Measurements from ENCODE around the gene PRDM10.

PRDM10 gene

GRCh38 chr11:129947474-129947873 is 55.2 kb downstream of the PRDM10 start:
- Histone ChIP-seq H4K5ac (ENCODE audit: low read length) (no peak overlapping the region), H3K27me3 (ENCODE audit: insufficient read depth, low read length, poor library complexity) (no peaks in the 10 kb centered on the region), H2AK5ac (ENCODE audit: low read length) (no peak overlapping the region), H3K18ac (ENCODE audit: low read length) (no peak overlapping the region), H3K79me1 (ENCODE audit: low read length) (no peaks in the 10 kb centered on the region), H3K56ac (ENCODE audit: low read length) (no peak overlapping the region), H3K36me3 (ENCODE audit: control insufficient read depth, insufficient read depth, low read length) (no peaks in the 10 kb centered on the region), H3K4me1 (ENCODE audit: control insufficient read depth, low read depth, low read length) (peaks cover 2% of the 10 kb centered on the region), H3K79me2 (ENCODE audit: control insufficient read depth, insufficient read depth, low read length) (no peaks in the 10 kb centered on the region), H2BK120ac (ENCODE audit: low read depth, low read length) (no peak overlapping the region), H3K4ac (ENCODE audit: low read depth, low read length) (no peak overlapping the region), H3K23ac (ENCODE audit: low read length) (no peak overlapping the region), H3K9ac (ENCODE audit: low read length) (no peak overlapping the region), H3K4me2 (ENCODE audit: low read length) (no peak overlapping the region), H2BK5ac (ENCODE audit: low read length) (no peak overlapping the region), H2BK15ac (replicated peaks; ENCODE audit: low read depth) (no peak overlapping the region), H3K27ac (ENCODE audit: low read depth, low read length) (no peak overlapping the region), H4K8ac (ENCODE audit: low read depth, low read length) (no peak overlapping the region), H3K4me3 (ENCODE audit: low read length) (no peak overlapping the region)
- DNase-seq: peak; percentile 42
- no CpG with 5 or more reads among the region's 5 CpGs for whole genome bisulfite sequencing (ENCODE audit: extremely low coverage, insufficient coverage, low lambda C conversion rate)

GRCh38 chr11:129946965-129947364 is 55.7 kb downstream of the PRDM10 start:
- no peak overlapping the region for H3K9ac ChIP-seq (ENCODE audit: low read length)
- no peak overlapping the region for H2BK5ac ChIP-seq (ENCODE audit: low read length)
- H3K36me3 ChIP-seq (ENCODE audit: control insufficient read depth, insufficient read depth, low read length): peaks cover 2% of the 10 kb centered on the region
- H3K23ac ChIP-seq (ENCODE audit: low read length): no peak overlapping the region
- no peak for DNase-seq
- no peak overlapping the region for H2BK15ac ChIP-seq (replicated peaks; ENCODE audit: low read depth)
- no peak overlapping the region for H3K56ac ChIP-seq (ENCODE audit: low read length)
- no peaks in the 10 kb centered on the region for H3K79me1 ChIP-seq (ENCODE audit: low read length)
- H3K27me3 ChIP-seq (ENCODE audit: insufficient read depth, low read length, poor library complexity): no peaks in the 10 kb centered on the region
- no peak overlapping the region for H3K4ac ChIP-seq (ENCODE audit: low read depth, low read length)
- no peak overlapping the region for H4K5ac ChIP-seq (ENCODE audit: low read length)
- no peak overlapping the region for H3K18ac ChIP-seq (ENCODE audit: low read length)
- no peak overlapping the region for H3K4me3 ChIP-seq (ENCODE audit: low read length)
- H3K4me2 ChIP-seq (ENCODE audit: low read length): no peak overlapping the region
- H3K4me1 ChIP-seq (ENCODE audit: control insufficient read depth, low read depth, low read length): peaks cover 2% of the 10 kb centered on the region
- H3K27ac ChIP-seq (ENCODE audit: low read depth, low read length): no peak overlapping the region
- WGBS (ENCODE audit: extremely low coverage, insufficient coverage, low lambda C conversion rate): no CpG with 5 or more reads among the region's 15 CpGs
- H2BK120ac ChIP-seq (ENCODE audit: low read depth, low read length): no peak overlapping the region
- H3K79me2 ChIP-seq (ENCODE audit: control insufficient read depth, insufficient read depth, low read length): no peaks in the 10 kb centered on the region
- no peak overlapping the region for H2AK5ac ChIP-seq (ENCODE audit: low read length)
- no peak overlapping the region for H4K8ac ChIP-seq (ENCODE audit: low read depth, low read length)

- Histone ChIP-seq H3K4me1 (ENCODE audit: control insufficient read depth, low read depth, low read length) (peaks cover 2% of the 10 kb centered on the region), H3K27ac (ENCODE audit: low read depth, low read length) (no peak overlapping the region), H3K79me2 (ENCODE audit: control insufficient read depth, insufficient read depth, low read length) (no peaks in the 10 kb centered on the region), H2BK120ac (ENCODE audit: low read depth, low read length) (no peak overlapping the region), H3K36me3 (ENCODE audit: control insufficient read depth, insufficient read depth, low read length) (peaks cover 2% of the 10 kb centered on the region), H3K56ac (ENCODE audit: low read length) (no peak overlapping the region), H2AK5ac (ENCODE audit: low read length) (no peak overlapping the region), H4K5ac (ENCODE audit: low read length) (no peak overlapping the region), H4K8ac (ENCODE audit: low read depth, low read length) (no peak overlapping the region), H2BK5ac (ENCODE audit: low read length) (no peak overlapping the region), H3K23ac (ENCODE audit: low read length) (no peak overlapping the region), H3K4ac (ENCODE audit: low read depth, low read length) (no peak overlapping the region), H3K9ac (ENCODE audit: low read length) (no peak overlapping the region), H3K4me3 (ENCODE audit: low read length) (no peak overlapping the region), H3K27me3 (ENCODE audit: insufficient read depth, low read length, poor library complexity) (no peaks in the 10 kb centered on the region), H3K18ac (ENCODE audit: low read length) (no peak overlapping the region), H3K79me1 (ENCODE audit: low read length) (no peaks in the 10 kb centered on the region), H2BK15ac (replicated peaks; ENCODE audit: low read depth) (no peak overlapping the region), H3K4me2 (ENCODE audit: low read length) (no peak overlapping the region)
- no CpG with 5 or more reads among the region's 4 CpGs for WGBS (ENCODE audit: extremely low coverage, insufficient coverage, low lambda C conversion rate)
- no peak for DNase-seq
These were observed 56.4 kb downstream of the PRDM10 start for GRCh38 chr11:129946256-129946655.

- H3K18ac ChIP-seq (ENCODE audit: low read length): no peak overlapping the region
- H2AK5ac ChIP-seq (ENCODE audit: low read length): no peak overlapping the region
- no peaks in the 10 kb centered on the region for H3K4me1 ChIP-seq (ENCODE audit: control insufficient read depth, low read depth, low read length)
- no peak overlapping the region for H3K4me2 ChIP-seq (ENCODE audit: low read length)
- no peak overlapping the region for H3K4ac ChIP-seq (ENCODE audit: low read depth, low read length)
- no peaks in the 10 kb centered on the region for H3K79me1 ChIP-seq (ENCODE audit: low read length)
- H2BK5ac ChIP-seq (ENCODE audit: low read length): no peak overlapping the region
- H3K9ac ChIP-seq (ENCODE audit: low read length): no peak overlapping the region
- no peak overlapping the region for H4K8ac ChIP-seq (ENCODE audit: low read depth, low read length)
- no CpG with 5 or more reads among the region's 11 CpGs for WGBS (ENCODE audit: extremely low coverage, insufficient coverage, low lambda C conversion rate)
- H3K36me3 ChIP-seq (ENCODE audit: control insufficient read depth, insufficient read depth, low read length): peaks cover 2% of the 10 kb centered on the region
- no peak overlapping the region for H3K4me3 ChIP-seq (ENCODE audit: low read length)
- H3K79me2 ChIP-seq (ENCODE audit: control insufficient read depth, insufficient read depth, low read length): no peaks in the 10 kb centered on the region
- H2BK120ac ChIP-seq (ENCODE audit: low read depth, low read length): no peak overlapping the region
- no peak for DNase-seq
- H3K27ac ChIP-seq (ENCODE audit: low read depth, low read length): no peak overlapping the region
- H3K23ac ChIP-seq (ENCODE audit: low read length): no peak overlapping the region
- H2BK15ac ChIP-seq (replicated peaks; ENCODE audit: low read depth): no peak overlapping the region
- H3K27me3 ChIP-seq (ENCODE audit: insufficient read depth, low read length, poor library complexity): no peaks in the 10 kb centered on the region
- H3K56ac ChIP-seq (ENCODE audit: low read length): no peak overlapping the region
- no peak overlapping the region for H4K5ac ChIP-seq (ENCODE audit: low read length)
These were observed 57.3 kb downstream of the PRDM10 start for GRCh38 chr11:129945373-129945772.

GRCh38 chr11:129944696-129945095 is 57.9 kb downstream of the PRDM10 start:
- H3K56ac ChIP-seq (ENCODE audit: low read length): no peak overlapping the region
- no peak overlapping the region for H4K8ac ChIP-seq (ENCODE audit: low read depth, low read length)
- H3K4me1 ChIP-seq (ENCODE audit: control insufficient read depth, low read depth, low read length): no peaks in the 10 kb centered on the region
- no peak overlapping the region for H3K27ac ChIP-seq (ENCODE audit: low read depth, low read length)
- H3K36me3 ChIP-seq (ENCODE audit: control insufficient read depth, insufficient read depth, low read length): peaks cover 2% of the 10 kb centered on the region
- no peak overlapping the region for H3K18ac ChIP-seq (ENCODE audit: low read length)
- H3K79me2 ChIP-seq (ENCODE audit: control insufficient read depth, insufficient read depth, low read length): no peaks in the 10 kb centered on the region
- no peak overlapping the region for H2AK5ac ChIP-seq (ENCODE audit: low read length)
- H3K9ac ChIP-seq (ENCODE audit: low read length): no peak overlapping the region
- H2BK5ac ChIP-seq (ENCODE audit: low read length): no peak overlapping the region
- no peak overlapping the region for H3K4ac ChIP-seq (ENCODE audit: low read depth, low read length)
- H3K4me2 ChIP-seq (ENCODE audit: low read length): no peak overlapping the region
- WGBS (ENCODE audit: extremely low coverage, insufficient coverage, low lambda C conversion rate): no CpG with 5 or more reads among the region's 18 CpGs
- no peak overlapping the region for H3K23ac ChIP-seq (ENCODE audit: low read length)
- DNase-seq: no peak
- no peaks in the 10 kb centered on the region for H3K27me3 ChIP-seq (ENCODE audit: insufficient read depth, low read length, poor library complexity)
- no peak overlapping the region for H3K4me3 ChIP-seq (ENCODE audit: low read length)
- H3K79me1 ChIP-seq (ENCODE audit: low read length): no peaks in the 10 kb centered on the region
- no peak overlapping the region for H4K5ac ChIP-seq (ENCODE audit: low read length)
- no peak overlapping the region for H2BK120ac ChIP-seq (ENCODE audit: low read depth, low read length)
- H2BK15ac ChIP-seq (replicated peaks; ENCODE audit: low read depth): no peak overlapping the region

- Histone ChIP-seq H3K56ac (ENCODE audit: low read length) (no peak overlapping the region), H3K27ac (ENCODE audit: low read depth, low read length) (no peak overlapping the region), H3K23ac (ENCODE audit: low read length) (no peak overlapping the region)
These were observed 59.6 kb downstream of the PRDM10 start for GRCh38 chr11:129943036-129943435.

More at GRCh38 chr11:129943036-129943435, 59.6 kb downstream of the PRDM10 start:
- H3K27me3 ChIP-seq (ENCODE audit: insufficient read depth, low read length, poor library complexity): no peaks in the 10 kb centered on the region
- H3K4me3 ChIP-seq (ENCODE audit: low read length): no peak overlapping the region
- no peak overlapping the region for H2AK5ac ChIP-seq (ENCODE audit: low read length)
- no peak overlapping the region for H2BK120ac ChIP-seq (ENCODE audit: low read depth, low read length)
- H3K79me1 ChIP-seq (ENCODE audit: low read length): no peaks in the 10 kb centered on the region
- H3K18ac ChIP-seq (ENCODE audit: low read length): no peak overlapping the region
- no peak overlapping the region for H3K4me2 ChIP-seq (ENCODE audit: low read length)
- no peak overlapping the region for H4K8ac ChIP-seq (ENCODE audit: low read depth, low read length)
- H2BK5ac ChIP-seq (ENCODE audit: low read length): no peak overlapping the region
- no peak overlapping the region for H3K4ac ChIP-seq (ENCODE audit: low read depth, low read length)
- no peak overlapping the region for H3K9ac ChIP-seq (ENCODE audit: low read length)
- DNase-seq: no peak
- H3K36me3 ChIP-seq (ENCODE audit: control insufficient read depth, insufficient read depth, low read length): peaks cover 2% of the 10 kb centered on the region
- H3K4me1 ChIP-seq (ENCODE audit: control insufficient read depth, low read depth, low read length): peaks cover 7% of the 10 kb centered on the region
- no peak overlapping the region for H2BK15ac ChIP-seq (replicated peaks; ENCODE audit: low read depth)
- no peak overlapping the region for H4K5ac ChIP-seq (ENCODE audit: low read length)
- no peaks in the 10 kb centered on the region for H3K79me2 ChIP-seq (ENCODE audit: control insufficient read depth, insufficient read depth, low read length)
